ENCODE results near the gene PPM1A. TPM values are rescaled to one million over a fixed set of nuclear protein-coding genes. Genes with fewer than 3 reads are reported as not detected.
A peak's percentile ranks its signal among the peaks of the same experiment; 100 is the strongest.

PPM1A gene
- total and polyA plus RNA-seq, 9 of the 15 experiments (the other 6 are each of a cell fraction or from before 2014, with no cell fraction given), result 5.5 to 23.9 (median 15.2) TPM

- no peak for TF ChIP-seq HBP1 (CRISPR knock-in tag; IDR thresholded peaks at IDR 0.05)
These were observed 42.8 kb upstream of the PPM1A start (continued) for GRCh38 chr14:60206249-60206670.

GRCh38 chr14:60206837-60207533 is 42.0 kb upstream of the PPM1A start:
- WGBS (ENCODE audit: insufficient coverage, low coverage, missing lambda C conversion rate), result 26% methylated on average over 5 of the region's 6 CpGs
- in situ Hi-C loops (cut with MboI) (loop anchor here (10.0 kb wide), 1 partner anchor 128 kb away; no protein-coding TSS in a partner anchor), intact Hi-C loops (cut with micrococcal nuclease) (no loop called here)
- no peaks in the 10 kb centered on the region for H3K27me3 ChIP-seq (ENCODE audit: control insufficient read depth in 2 of 2, insufficient read depth in 2 of 2, low read length in 2 of 2)
- H3K4me1 ChIP-seq (replicated peaks in 1 of 2; ENCODE audit: control insufficient read depth in 2 of 2, insufficient read depth in 2 of 2, low read length in 2 of 2), result no peaks in the 10 kb centered on the region
- H3K27ac ChIP-seq (ENCODE audit: extremely low read depth, low read depth, low read length), result no peak overlapping the region
- no TSS peak for BruUV-seq (replicated peaks)
- no peak overlapping the region for H3K4me2 ChIP-seq (ENCODE audit: insufficient read depth, low read length)
- H3K9me3 ChIP-seq (replicated peaks; ENCODE audit: control insufficient read depth, insufficient read depth, low read depth, low read length), result no peaks in the 10 kb centered on the region
- DNase-seq (ENCODE audit: extremely low read depth in 1 of 4, low spot score in 3 of 4), result no peak
- CTCF ChIA-PET (ENCODE audit: low intra/inter-chr PET ratio), result interaction anchor here (0.7 kb wide), 1 partner anchor 350 kb away, joined by 3 read pairs; no protein-coding TSS in a partner anchor
- no peaks in the 10 kb centered on the region for H3K79me2 ChIP-seq (ENCODE audit: control insufficient read depth, insufficient read depth, low read length)
- H3K36me3 ChIP-seq (ENCODE audit: control insufficient read depth, insufficient read depth, low read length), result no peaks in the 10 kb centered on the region
- H4K20me1 ChIP-seq (replicated peaks; ENCODE audit: control insufficient read depth, insufficient read depth, low read length), result no peaks in the 10 kb centered on the region
- POLR2A ChIA-PET, result interaction anchor here (0.6 kb wide), 1 partner anchor 38 kb away, joined by 4 read pairs; no protein-coding TSS in a partner anchor
- ATAC-seq, result no peak
- no peak for FAIRE-seq
- H3K9ac ChIP-seq (ENCODE audit: insufficient read depth in 1 of 2, low read depth in 2 of 2, low read length in 2 of 2), result no peak overlapping the region
- 0 out of 2 replicates have a peak overlapping the region, but pooled peaks have one; percentile 19 for H2AFZ ChIP-seq (ENCODE audit: low read depth, low read length)
- H3K9me1 ChIP-seq (ENCODE audit: control insufficient read depth, insufficient read depth, low read length), result no peaks in the 10 kb centered on the region
- H3K4me3 ChIP-seq, result no peak overlapping the region
- TF ChIP-seq SREBF2 (CRISPR knock-in tag; IDR thresholded peaks at IDR 0.05) (no peak), LEF1 (IDR thresholded peaks at IDR 0.05) (no peak), ZBTB17 (CRISPR knock-in tag; IDR thresholded peaks at IDR 0.05) (no peak), HMGN3 (IDR thresholded peaks at IDR 0.05; ENCODE audit: borderline replicate concordance, extremely low read depth, insufficient read length, low read depth, low read length) (no peak), ZNF3 (CRISPR knock-in tag; IDR thresholded peaks at IDR 0.05) (no peak), RBM22 (IDR thresholded peaks at IDR 0.05; ENCODE audit: low read depth, low read length, poor library complexity, severe bottlenecking) (no peak), RHOXF2B (CRISPR knock-in tag; conservative IDR thresholded peaks at IDR 0.05) (no peak), ZFP91 (CRISPR knock-in tag; IDR thresholded peaks at IDR 0.05) (no peak), ZNF140 (CRISPR knock-in tag; IDR thresholded peaks at IDR 0.05) (no peak), CBFA2T2 (conservative IDR thresholded peaks at IDR 0.05) (no peak), TRIM24 (IDR thresholded peaks at IDR 0.05) (no peak), ZNF311 (CRISPR knock-in tag; IDR thresholded peaks at IDR 0.05) (no peak), ZNF217 (CRISPR knock-in tag; IDR thresholded peaks at IDR 0.05) (no peak), ELK1 (CRISPR knock-in tag; IDR thresholded peaks at IDR 0.05) (no peak), THRB (CRISPR knock-in tag; conservative IDR thresholded peaks at IDR 0.05) (no peak)

All from K562 (cell line).